WERI-Rb-1 (cell line): ENCODE results near the gene APOL1.
"Not testable (repeated sequence)": the region's sequence is repeated elsewhere in the genome, so short reads cannot be mapped to it uniquely, and the experiment has no call there.

Experiments used
- DNase-seq: peaks from one replicate; pipeline ENCODE4 v3.0.0-alpha.2; 2020
- H3K27ac ChIP-seq: fragments of 250-450 bp; sonication (Bioruptor Pico); 2 replicates; pipeline ENCODE4 v1.5.1; 2020; ENCODE audit warnings: mild to moderate bottlenecking, moderate library complexity
- H3K27me3 ChIP-seq: fragments of 250-450 bp; sonication (Bioruptor Pico); 2 replicates; pipeline ENCODE4 v1.5.1; 2021; ENCODE audit warnings: mild to moderate bottlenecking, low read depth, moderate library complexity; ENCODE audit not compliant: insufficient read depth, severe bottlenecking
- H3K36me3 ChIP-seq: fragments of 250-450 bp; sonication (Bioruptor Pico); 2 replicates; pipeline ENCODE4 v1.5.1; 2020; ENCODE audit warnings: mild to moderate bottlenecking, moderate library complexity
- H3K4me3 ChIP-seq: 2 replicates; pipeline ENCODE4 v1.5.1; 2011; ENCODE audit warnings: low read depth, mild to moderate bottlenecking, control low read depth, low read length
- H3K9me3 ChIP-seq: fragments of 250-450 bp; sonication (Bioruptor Pico); 2 replicates; pipeline ENCODE4 v1.5.1; 2021; ENCODE audit warnings: mild to moderate bottlenecking, moderate library complexity; ENCODE audit not compliant: severe bottlenecking
- TF ChIP-seq, protein P1 (sequence below): IDR thresholded peaks from 2 replicates; pipeline ENCODE4 v1.5.1; 2011; ENCODE audit warnings: low read depth, mild to moderate bottlenecking, control low read depth, inconsistent platforms, low read length

Gene APOL1

DNA sequence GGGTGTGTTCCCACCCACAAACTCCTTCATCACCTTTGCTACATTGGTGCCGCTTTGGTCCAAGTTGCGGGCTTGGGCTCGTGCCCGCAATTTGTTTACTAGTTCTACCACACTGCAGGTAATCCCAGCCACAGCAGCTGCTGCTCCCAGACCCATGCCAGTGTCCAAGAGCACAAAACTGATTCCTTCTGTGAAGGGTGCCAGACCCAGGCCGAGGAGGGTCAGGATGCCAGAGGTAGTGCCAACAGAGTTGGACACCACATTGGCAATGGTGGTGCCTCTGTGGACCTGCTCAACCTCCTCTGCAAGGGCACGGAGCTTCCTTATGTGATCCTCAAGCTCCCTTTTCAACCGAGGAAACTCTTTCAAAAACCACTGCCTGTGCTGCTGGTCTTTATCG is 25.1 kb upstream of the APOL1 start:
- Histone ChIP-seq H3K27ac (no peak overlapping the region), H3K36me3 (no peaks in the 10 kb centered on the region), H3K4me3 (no peak overlapping the region), H3K9me3 (no peaks in the 10 kb centered on the region), H3K27me3 (no peaks in the 10 kb centered on the region)
- DNase-seq: no peak
- TF ChIP-seq, protein P1, sequence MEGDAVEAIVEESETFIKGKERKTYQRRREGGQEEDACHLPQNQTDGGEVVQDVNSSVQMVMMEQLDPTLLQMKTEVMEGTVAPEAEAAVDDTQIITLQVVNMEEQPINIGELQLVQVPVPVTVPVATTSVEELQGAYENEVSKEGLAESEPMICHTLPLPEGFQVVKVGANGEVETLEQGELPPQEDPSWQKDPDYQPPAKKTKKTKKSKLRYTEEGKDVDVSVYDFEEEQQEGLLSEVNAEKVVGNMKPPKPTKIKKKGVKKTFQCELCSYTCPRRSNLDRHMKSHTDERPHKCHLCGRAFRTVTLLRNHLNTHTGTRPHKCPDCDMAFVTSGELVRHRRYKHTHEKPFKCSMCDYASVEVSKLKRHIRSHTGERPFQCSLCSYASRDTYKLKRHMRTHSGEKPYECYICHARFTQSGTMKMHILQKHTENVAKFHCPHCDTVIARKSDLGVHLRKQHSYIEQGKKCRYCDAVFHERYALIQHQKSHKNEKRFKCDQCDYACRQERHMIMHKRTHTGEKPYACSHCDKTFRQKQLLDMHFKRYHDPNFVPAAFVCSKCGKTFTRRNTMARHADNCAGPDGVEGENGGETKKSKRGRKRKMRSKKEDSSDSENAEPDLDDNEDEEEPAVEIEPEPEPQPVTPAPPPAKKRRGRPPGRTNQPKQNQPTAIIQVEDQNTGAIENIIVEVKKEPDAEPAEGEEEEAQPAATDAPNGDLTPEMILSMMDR: no peak

DNA sequence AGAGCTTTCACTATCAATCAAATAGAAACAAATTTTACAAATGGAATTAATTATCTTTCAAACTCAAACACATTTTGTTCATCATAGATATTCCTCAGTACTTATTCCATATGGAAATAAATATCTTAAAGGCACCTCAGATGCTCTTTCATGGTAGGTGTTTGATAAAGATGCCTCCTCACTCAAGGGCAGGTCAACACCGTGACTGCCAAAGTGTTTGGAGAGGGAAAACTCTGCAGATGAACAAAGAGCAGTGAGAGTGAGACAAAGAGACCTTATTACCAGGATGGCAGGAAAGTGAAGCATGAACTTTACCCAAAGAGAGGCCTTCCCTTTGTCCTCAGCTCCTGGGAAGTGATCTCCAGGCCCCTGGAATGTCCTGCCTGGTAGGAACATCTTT is 24.6 kb upstream of the APOL1 start:
- not testable (repeated sequence) for H3K27ac ChIP-seq, H3K4me3 ChIP-seq, H3K27me3 ChIP-seq, DNase-seq, H3K36me3 ChIP-seq, H3K9me3 ChIP-seq

DNA sequence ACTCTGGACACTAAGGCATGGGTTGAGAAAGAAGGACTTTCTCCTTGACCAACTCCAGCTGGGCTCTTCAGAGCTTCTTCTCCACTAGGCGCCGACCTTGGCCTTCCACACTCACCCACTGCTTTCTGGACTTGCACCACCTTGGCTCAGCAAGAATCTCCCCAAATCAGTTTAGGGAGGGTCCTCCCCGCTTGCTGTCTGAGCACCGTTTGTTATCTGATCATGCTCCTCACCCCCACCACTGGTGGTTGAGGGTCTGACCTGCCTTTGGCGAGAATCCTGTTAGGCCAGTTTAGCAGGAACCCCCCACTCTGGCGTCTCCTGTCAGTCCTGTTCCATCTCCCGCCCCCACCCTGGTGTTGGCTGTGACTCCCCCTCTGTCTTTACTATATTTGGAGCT is 24.0 kb upstream of the APOL1 start:
- Histone ChIP-seq H3K36me3 (no peaks in the 10 kb centered on the region), H3K9me3 (no peaks in the 10 kb centered on the region), H3K27ac (no peak overlapping the region), H3K27me3 (no peaks in the 10 kb centered on the region), H3K4me3 (no peak overlapping the region)
- TF ChIP-seq, protein P1: no peak
- no peak for DNase-seq

DNA sequence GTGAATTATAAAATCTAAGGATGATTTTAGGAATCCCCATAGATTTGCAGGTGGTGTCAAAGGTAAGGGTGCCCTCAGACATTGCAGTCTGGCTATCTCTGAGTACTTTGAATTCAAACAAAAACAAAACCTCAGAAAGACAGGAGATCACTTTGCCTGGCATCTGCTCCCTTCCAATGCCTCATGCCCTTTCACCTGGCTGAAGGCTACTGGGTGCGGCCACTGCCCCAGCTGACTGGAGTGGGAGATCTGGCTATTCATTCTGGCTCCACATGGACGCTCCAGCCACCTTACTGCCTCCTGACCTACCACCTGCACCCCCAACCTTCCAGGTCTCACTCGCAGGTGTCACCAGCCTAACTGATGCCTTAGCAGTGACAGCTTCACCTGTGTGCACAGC is 23.3 kb upstream of the APOL1 start:
- not testable (repeated sequence) for H3K27ac ChIP-seq, H3K4me3 ChIP-seq, H3K9me3 ChIP-seq, H3K27me3 ChIP-seq, H3K36me3 ChIP-seq, DNase-seq

DNA sequence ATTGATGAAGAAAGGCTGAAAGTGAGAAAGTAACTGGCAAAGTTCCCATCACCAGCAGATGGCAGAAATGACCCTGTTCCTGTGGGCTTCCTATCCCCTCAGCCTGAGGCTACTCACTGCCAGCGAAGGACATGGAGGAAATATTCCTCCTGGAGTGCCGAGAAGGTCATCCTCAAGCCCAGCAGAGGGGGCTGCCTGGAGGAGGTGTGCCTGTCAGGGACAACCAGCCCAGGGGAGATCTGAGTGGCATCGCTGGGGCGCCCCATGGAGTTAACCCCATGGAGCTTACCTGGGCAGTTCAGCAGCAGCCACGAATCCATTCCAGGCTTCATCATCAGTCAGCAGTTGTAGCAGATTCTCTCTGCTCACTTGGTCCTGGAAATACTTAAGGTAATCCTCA is 21.9 kb upstream of the APOL1 start:
- not testable (repeated sequence) for H3K27me3 ChIP-seq, H3K27ac ChIP-seq, H3K9me3 ChIP-seq, DNase-seq, H3K4me3 ChIP-seq, H3K36me3 ChIP-seq

DNA sequence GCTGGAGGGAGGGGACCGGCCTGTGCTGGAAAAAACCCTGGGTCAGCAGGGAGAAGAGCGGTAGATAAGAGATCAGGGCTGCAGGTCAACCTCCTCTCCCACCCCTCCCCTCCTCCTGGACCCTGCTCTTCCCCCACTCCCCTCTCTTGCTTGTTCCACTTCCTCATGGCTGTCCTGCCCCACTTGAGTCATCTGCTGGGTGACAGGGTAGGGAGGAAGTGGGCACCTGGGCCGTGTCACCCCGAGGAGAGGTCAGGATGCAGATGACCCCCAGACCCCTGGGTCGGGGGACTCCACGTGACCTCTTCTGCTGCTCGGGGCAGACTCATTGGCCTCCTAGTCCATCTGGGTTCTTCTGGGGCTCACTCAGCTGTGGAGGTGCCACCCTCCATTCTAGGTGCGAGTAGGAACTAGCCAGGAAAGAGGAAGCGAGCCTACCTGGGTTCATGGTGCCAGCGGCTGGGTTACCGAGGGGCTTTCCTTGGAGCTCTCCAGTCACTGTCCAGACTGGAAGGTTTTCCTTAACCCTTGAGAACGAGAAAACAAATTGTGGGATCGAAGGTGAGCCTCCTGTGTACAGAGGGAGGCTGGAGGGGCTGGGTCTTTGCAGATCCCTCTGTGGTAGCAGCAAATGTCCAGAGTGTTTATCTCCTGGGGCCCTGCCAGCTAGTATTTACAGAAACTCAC is 20.1 kb upstream of the APOL1 start:
- no peaks in the 10 kb centered on the region for H3K36me3 ChIP-seq
- no peak overlapping the region for H3K27ac ChIP-seq

DNA sequence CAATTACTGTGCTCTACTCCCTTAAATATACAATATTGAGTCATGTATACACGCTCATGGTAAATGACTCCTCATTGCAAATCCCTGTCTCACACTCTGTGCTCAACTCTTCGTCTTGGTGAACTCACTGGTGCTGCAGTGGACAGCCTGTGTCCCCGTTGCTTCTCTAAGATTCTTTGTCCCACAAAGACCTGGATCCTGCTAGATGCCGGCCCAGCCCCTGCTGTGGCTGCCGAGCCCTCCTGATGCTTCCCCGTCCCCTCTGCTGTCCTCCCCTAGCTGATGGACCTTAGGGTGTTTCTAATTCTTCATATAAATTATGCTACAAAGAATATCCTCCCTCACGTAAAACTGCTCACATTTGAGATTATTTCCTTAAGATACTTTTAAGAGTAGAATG is 19.1 kb upstream of the APOL1 start:
- Histone ChIP-seq H3K27ac (no peak overlapping the region), H3K4me3 (no peak overlapping the region), H3K27me3 (no peaks in the 10 kb centered on the region), H3K36me3 (no peaks in the 10 kb centered on the region), H3K9me3 (no peaks in the 10 kb centered on the region)
- TF ChIP-seq, protein P1: no peak
- DNase-seq: no peak

More for the DNA sequence above, 20.1 kb upstream of the APOL1 start:
- no peaks in the 10 kb centered on the region for H3K27me3 ChIP-seq
- DNase-seq: no peak
- H3K4me3 ChIP-seq: no peak overlapping the region
- TF ChIP-seq, protein P1: no peak
- H3K9me3 ChIP-seq: no peaks in the 10 kb centered on the region
